Activated T-cell treated with anti-CD3 and anti-CD28 coated beads, Interleukin-2, amount 50 U/mL, for 24 hours (primary cell): ENCODE measurements around the gene PPP3CA.

Experiments
- DNase-seq: peaks from one replicate; pipeline ENCODE4 v3.0.0-alpha.2; 2020
- H3K27ac Mint-ChIP-seq: 2 replicates; pipeline ENCODE4 v1.8.0; 2020; ENCODE audit warnings: mild to moderate bottlenecking, mixed read lengths
- H3K27me3 Mint-ChIP-seq: 2 replicates; pipeline ENCODE4 v1.8.0; 2020; ENCODE audit warnings: mixed read lengths
- H3K36me3 Mint-ChIP-seq: 2 replicates; pipeline ENCODE4 v1.8.0; 2020; ENCODE audit warnings: low read depth, mixed read lengths
- H3K4me1 Mint-ChIP-seq: 2 replicates; pipeline ENCODE4 v1.8.0; 2020; ENCODE audit warnings: low read depth, mixed read lengths
- H3K4me3 Mint-ChIP-seq: 2 replicates; pipeline ENCODE4 v1.8.0; 2020; ENCODE audit warnings: mild to moderate bottlenecking, moderate library complexity, mixed read lengths
- H3K9me3 Mint-ChIP-seq: 2 replicates; pipeline ENCODE4 v1.8.0; 2020; ENCODE audit warnings: mixed read lengths

Gene PPP3CA

DNA sequence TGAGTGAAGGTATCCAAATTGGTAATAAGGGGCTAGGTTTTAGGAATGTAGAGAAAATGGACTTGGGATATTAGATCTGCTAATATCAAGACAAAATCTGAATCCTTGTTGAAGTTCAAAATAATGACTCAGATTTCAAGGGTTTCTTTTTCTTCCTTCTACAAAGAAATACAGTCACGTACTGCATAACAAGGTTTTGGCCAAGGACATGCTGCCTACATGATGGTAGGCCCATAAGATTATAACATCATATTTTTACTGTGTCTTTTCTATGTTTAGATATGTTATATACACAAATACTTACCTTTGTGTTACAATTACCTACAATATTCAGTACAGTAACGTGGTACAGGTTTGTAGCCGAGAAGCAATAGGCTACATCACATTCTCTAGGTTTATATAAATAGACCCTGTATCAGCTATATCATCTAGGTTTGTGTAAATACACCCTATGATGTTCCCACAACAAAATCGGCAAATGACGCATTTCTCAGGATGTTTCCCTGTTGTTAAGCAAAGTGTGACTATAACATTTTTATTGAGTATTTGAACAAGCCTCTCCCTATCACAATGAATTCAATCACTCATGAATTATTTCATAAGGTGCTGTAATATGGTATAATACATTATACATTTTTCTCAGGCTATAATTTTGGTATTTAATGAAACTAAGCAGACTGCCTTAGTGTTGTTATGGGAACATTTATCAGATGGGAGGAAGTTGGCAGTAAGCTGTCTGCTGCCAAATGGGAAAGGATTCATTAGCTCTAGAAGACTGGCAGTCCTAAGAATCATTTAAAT lies 186.3 kb downstream of the PPP3CA start:
- Mint-ChIP-seq H3K4me3 (no peak overlapping the region), H3K9me3 (no peaks in the 10 kb centered on the region), H3K27me3 (no peaks in the 10 kb centered on the region), H3K27ac (no peak overlapping the region), H3K36me3 (peaks cover 6% of the 10 kb centered on the region), H3K4me1 (peaks cover 36% of the 10 kb centered on the region)
- DNase-seq: no peak

DNA sequence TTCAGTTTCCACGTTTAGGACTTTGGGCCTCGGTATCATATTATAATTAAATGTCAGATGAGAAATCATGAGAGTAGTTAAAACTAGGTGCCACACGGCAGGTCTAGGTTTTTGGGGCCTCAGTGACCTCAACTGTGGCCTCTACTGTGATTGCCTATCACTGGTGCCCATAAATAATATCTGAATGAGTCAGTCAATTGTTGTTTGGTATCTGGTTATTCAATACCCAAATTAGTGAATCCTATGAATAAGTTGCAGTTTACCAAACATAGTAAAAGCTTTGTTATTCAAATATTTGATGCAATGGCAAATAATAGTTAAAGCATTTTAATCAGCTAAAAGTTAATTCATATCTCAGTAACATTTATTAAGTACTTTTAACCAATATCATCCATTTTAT lies 188.8 kb downstream of the PPP3CA start:
- H3K9me3 Mint-ChIP-seq: no peaks in the 10 kb centered on the region
- H3K4me3 Mint-ChIP-seq: no peak overlapping the region
- peaks cover 6% of the 10 kb centered on the region for H3K36me3 Mint-ChIP-seq
- H3K27me3 Mint-ChIP-seq: no peaks in the 10 kb centered on the region
- H3K27ac Mint-ChIP-seq: no peak overlapping the region
- DNase-seq: no peak
- H3K4me1 Mint-ChIP-seq: peaks cover 48% of the 10 kb centered on the region

DNA sequence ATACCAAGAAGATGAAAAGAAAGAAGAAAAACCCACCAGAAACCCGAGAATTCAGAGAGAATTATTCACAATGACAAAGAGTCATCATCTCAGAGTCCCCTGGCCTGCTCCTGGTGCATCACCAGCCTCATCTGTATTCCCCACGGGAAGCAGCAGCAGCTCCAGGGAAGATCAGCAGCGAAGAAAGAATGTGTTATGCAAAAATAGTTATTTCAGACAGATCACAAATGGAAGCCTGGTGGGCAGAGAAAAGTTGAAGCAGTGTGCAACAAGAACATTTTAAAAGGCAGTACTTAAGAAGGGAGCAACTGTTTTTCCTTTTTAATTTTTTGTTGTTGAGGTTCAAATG lies 189.2 kb downstream of the PPP3CA start:
- H3K27ac Mint-ChIP-seq: no peak overlapping the region
- peaks cover 49% of the 10 kb centered on the region for H3K4me1 Mint-ChIP-seq
- peaks cover 6% of the 10 kb centered on the region for H3K36me3 Mint-ChIP-seq
- no peak for DNase-seq
- H3K4me3 Mint-ChIP-seq: no peak overlapping the region
- no peaks in the 10 kb centered on the region for H3K27me3 Mint-ChIP-seq
- no peaks in the 10 kb centered on the region for H3K9me3 Mint-ChIP-seq

DNA sequence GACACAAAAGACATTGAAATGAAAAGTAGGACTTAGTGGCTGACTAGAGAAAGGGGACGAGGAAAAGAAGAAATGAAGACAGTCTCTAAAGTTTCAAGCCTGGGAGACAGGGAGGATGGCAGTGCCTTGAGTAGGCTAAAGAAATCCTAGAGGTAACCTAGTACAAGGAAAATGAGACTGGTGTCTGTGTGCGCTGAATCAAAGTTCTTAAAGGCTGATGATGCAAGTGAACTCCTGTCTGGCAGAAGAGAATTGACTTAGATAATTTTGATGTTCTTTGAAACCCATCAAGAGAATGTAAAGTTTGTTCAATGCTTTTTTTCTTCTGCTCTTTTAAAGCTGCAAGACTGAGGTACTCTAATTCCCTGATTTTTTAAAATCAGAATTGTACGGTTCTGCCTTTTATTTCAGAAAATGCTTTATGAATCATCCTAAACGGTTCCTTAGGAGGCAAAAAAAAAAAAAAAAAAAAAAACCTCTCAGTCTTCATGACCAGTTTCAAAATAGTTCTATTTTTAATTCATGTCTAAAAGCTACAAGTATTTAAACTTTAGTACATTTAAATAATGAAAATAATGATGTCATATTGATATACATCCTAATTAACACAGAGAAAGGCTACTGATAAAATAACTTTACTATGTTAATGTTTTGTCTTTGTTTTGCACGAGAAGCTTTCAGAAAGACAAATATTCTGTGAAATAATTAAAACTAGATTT lies 189.8 kb downstream of the PPP3CA start:
- Mint-ChIP-seq H3K4me1 (peaks cover 50% of the 10 kb centered on the region), H3K27me3 (no peaks in the 10 kb centered on the region), H3K9me3 (no peaks in the 10 kb centered on the region), H3K4me3 (no peak overlapping the region), H3K27ac (peak overlapping the region; percentile 15), H3K36me3 (peaks cover 6% of the 10 kb centered on the region)
- no peak for DNase-seq

DNA sequence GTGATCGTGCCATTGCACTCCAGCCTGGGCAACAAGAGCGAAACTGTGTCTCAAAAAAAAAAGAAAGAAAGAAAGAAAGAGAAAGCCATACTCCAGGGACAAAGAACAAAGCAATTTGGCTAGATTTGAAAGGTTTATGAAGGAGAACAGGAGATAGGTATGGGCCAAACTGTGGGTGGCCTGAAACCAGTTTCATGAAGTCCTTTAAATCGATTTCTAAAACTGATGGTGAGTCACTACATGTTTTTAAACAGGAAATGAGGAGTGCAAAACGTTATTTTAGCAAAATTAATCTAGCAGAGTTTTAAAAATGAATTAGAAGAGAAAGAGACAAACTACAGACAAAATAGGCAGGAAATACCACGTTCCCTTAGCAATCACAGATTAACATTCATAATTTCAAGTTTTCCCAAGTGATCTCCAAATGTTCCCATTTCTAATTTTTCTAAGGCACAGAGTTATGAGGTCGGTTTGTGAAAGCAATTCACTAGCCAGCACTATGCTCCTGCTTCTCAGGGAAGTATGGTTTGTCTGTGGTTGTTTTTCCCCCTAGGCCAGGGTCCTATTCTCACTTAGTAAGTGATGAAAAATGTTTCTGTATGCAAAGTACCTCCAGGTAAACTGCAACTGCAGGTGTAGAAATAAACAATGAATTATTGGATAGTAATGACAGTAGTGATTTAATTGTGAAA lies 190.6 kb downstream of the PPP3CA start:
- no peaks in the 10 kb centered on the region for H3K27me3 Mint-ChIP-seq
- peaks cover 50% of the 10 kb centered on the region for H3K4me1 Mint-ChIP-seq
- H3K36me3 Mint-ChIP-seq: peaks cover 6% of the 10 kb centered on the region
- peak overlapping the region; percentile 45 for H3K4me3 Mint-ChIP-seq
- no peak for DNase-seq
- H3K27ac Mint-ChIP-seq: peak overlapping the region; percentile 92
- no peaks in the 10 kb centered on the region for H3K9me3 Mint-ChIP-seq

GRCh38 chr4:101155945-101156344 lies 191.4 kb downstream of the PPP3CA start:
- H3K36me3 Mint-ChIP-seq: peaks cover 6% of the 10 kb centered on the region
- no peaks in the 10 kb centered on the region for H3K9me3 Mint-ChIP-seq
- H3K4me3 Mint-ChIP-seq: peak overlapping the region; percentile 45
- DNase-seq: no peak
- peaks cover 50% of the 10 kb centered on the region for H3K4me1 Mint-ChIP-seq
- H3K27ac Mint-ChIP-seq: peak overlapping the region; percentile 92
- H3K27me3 Mint-ChIP-seq: no peaks in the 10 kb centered on the region

- Mint-ChIP-seq H3K9me3 (no peaks in the 10 kb centered on the region), H3K27ac (no peak overlapping the region), H3K27me3 (no peaks in the 10 kb centered on the region), H3K36me3 (peaks cover 6% of the 10 kb centered on the region), H3K4me1 (peaks cover 50% of the 10 kb centered on the region), H3K4me3 (no peak overlapping the region)
- no peak for DNase-seq
Observed at GRCh38 chr4:101155368-101155767, 192.0 kb downstream of the PPP3CA start.

GRCh38 chr4:101153653-101154052 lies 193.7 kb downstream of the PPP3CA start:
- Mint-ChIP-seq H3K27ac (no peak overlapping the region), H3K36me3 (peaks cover 6% of the 10 kb centered on the region), H3K27me3 (no peaks in the 10 kb centered on the region), H3K4me1 (peaks cover 50% of the 10 kb centered on the region), H3K9me3 (no peaks in the 10 kb centered on the region), H3K4me3 (no peak overlapping the region)
- DNase-seq: no peak

DNA sequence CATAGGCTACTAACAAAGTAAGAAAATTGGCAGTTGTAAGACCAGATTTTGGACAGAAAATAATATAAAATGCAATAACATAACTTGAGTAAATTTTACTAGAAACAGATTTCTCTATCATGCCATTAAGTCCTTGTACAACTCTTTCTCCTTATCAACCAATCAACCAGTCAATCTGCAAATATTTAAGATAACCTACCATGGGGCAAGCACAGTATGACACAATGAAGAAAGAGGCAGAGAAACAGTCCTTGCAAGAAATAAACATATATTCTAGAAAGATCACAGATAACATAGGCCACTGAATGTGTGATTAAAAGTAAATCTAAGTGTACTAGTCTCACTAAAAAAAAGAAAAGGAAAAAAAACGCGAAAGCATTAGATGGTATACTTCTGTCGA lies 194.8 kb downstream of the PPP3CA start:
- H3K36me3 Mint-ChIP-seq: peaks cover 6% of the 10 kb centered on the region

DNA sequence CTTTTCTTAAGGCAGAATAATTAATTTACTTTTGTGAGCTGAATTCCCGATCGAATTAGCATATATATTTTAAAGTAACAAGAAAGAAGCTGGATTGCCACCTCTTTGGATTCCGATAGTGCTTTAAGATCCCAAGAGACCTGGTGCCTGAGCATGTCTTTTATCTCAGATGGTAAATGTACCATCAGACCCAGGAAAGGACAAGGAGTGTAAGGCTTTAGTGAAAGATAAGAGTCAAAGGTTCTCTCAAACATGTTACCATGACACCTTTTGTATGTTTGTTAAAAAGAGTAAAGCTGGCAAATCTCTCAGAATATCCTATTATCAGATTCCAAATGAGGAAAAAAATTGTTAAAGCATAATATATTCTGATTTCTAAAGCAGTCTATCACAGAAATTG lies 198.8 kb downstream of the PPP3CA start:
- H3K4me1 Mint-ChIP-seq: peaks cover 27% of the 10 kb centered on the region
- no peaks in the 10 kb centered on the region for H3K9me3 Mint-ChIP-seq
- H3K36me3 Mint-ChIP-seq: no peaks in the 10 kb centered on the region
- no peak for DNase-seq
- H3K4me3 Mint-ChIP-seq: no peak overlapping the region
- H3K27ac Mint-ChIP-seq: no peak overlapping the region
- H3K27me3 Mint-ChIP-seq: no peaks in the 10 kb centered on the region

More for the DNA sequence above, 194.8 kb downstream of the PPP3CA start:
- no peak overlapping the region for H3K4me3 Mint-ChIP-seq
- H3K27me3 Mint-ChIP-seq: no peaks in the 10 kb centered on the region
- H3K9me3 Mint-ChIP-seq: no peaks in the 10 kb centered on the region
- DNase-seq: no peak
- H3K4me1 Mint-ChIP-seq: peaks cover 45% of the 10 kb centered on the region
- H3K27ac Mint-ChIP-seq: no peak overlapping the region

DNA sequence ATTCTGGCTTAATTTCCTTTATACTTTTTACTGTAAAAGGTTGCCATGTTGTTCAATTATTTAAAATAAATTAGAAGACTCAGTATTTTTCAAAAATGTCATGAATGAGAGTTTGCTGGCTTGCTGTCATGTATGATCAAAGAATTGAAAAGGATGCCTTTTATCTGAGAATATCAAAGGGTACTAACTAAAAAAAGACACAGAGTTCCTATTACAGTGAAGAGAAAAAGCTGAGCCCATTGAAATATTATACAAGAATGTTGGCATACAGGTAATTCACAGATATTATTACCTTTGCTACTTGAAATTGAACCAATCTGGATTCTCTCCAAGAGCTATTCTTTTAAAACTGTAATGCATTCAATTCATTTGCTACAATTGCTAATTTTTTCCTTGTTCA lies 200.0 kb downstream of the PPP3CA start:
- no peaks in the 10 kb centered on the region for H3K36me3 Mint-ChIP-seq
- H3K27me3 Mint-ChIP-seq: no peaks in the 10 kb centered on the region
- no peak overlapping the region for H3K27ac Mint-ChIP-seq
- peaks cover 30% of the 10 kb centered on the region for H3K4me1 Mint-ChIP-seq
- H3K9me3 Mint-ChIP-seq: no peaks in the 10 kb centered on the region
- H3K4me3 Mint-ChIP-seq: no peak overlapping the region
- DNase-seq: no peak

DNA sequence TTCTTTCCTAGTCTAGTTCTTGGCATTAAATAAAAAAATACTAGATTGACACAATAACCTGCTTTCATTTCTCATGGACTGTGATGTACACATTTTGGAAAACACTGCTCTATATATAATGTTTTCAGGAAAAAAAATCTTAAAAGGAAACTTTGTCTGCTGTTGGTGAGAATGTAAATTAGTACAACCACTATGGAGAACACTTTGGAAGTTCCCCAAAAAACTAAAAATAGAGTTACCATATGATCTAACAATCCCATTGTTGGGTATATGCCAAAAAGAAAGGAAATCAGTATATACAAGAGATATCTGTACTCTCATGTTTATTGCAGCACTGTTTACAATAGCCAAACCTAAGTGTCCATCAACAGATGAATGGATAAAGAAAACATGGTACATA lies 202.3 kb downstream of the PPP3CA start:
- no peak for DNase-seq
- H3K27ac Mint-ChIP-seq: no peak overlapping the region
- no peaks in the 10 kb centered on the region for H3K27me3 Mint-ChIP-seq
- H3K4me3 Mint-ChIP-seq: no peak overlapping the region
- no peaks in the 10 kb centered on the region for H3K36me3 Mint-ChIP-seq
- H3K4me1 Mint-ChIP-seq: peaks cover 43% of the 10 kb centered on the region
- no peaks in the 10 kb centered on the region for H3K9me3 Mint-ChIP-seq

GRCh38 chr4:101142259-101142658 lies 205.1 kb downstream of the PPP3CA start:
- H3K4me3 Mint-ChIP-seq: no peak overlapping the region
- H3K36me3 Mint-ChIP-seq: no peaks in the 10 kb centered on the region
- H3K4me1 Mint-ChIP-seq: peaks cover 37% of the 10 kb centered on the region
- H3K27me3 Mint-ChIP-seq: no peaks in the 10 kb centered on the region
- H3K27ac Mint-ChIP-seq: no peak overlapping the region
- H3K9me3 Mint-ChIP-seq: no peaks in the 10 kb centered on the region
- DNase-seq: no peak

- Mint-ChIP-seq H3K4me1 (peaks cover 38% of the 10 kb centered on the region), H3K27me3 (no peaks in the 10 kb centered on the region), H3K27ac (no peak overlapping the region), H3K4me3 (no peak overlapping the region), H3K36me3 (no peaks in the 10 kb centered on the region), H3K9me3 (no peaks in the 10 kb centered on the region)
- no peak for DNase-seq
Observed at GRCh38 chr4:101141855-101142254, 205.5 kb downstream of the PPP3CA start.

DNA sequence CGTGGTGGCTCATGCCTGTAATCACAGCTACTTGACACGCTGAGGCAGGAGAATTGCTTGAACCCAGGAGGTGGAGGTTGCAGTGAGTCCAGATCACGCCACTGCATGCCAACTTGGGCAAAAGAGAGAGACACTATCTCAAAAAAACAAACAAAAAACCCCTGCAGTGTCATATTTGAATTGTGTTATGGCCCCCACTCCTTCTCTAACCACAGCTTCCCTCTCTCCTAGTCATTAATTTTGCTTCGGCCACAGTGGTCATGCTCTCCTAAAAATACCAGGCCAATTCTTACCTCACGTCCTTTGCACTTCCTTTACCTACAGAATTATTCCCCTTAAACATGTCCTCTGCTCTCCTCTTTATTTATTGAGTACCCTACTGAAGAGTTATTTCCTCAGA lies 206.1 kb downstream of the PPP3CA start:
- H3K27me3 Mint-ChIP-seq: no peaks in the 10 kb centered on the region
- H3K4me3 Mint-ChIP-seq: no peak overlapping the region
- H3K9me3 Mint-ChIP-seq: no peaks in the 10 kb centered on the region
- H3K4me1 Mint-ChIP-seq: peaks cover 43% of the 10 kb centered on the region
- no peak overlapping the region for H3K27ac Mint-ChIP-seq
- DNase-seq: no peak
- H3K36me3 Mint-ChIP-seq: no peaks in the 10 kb centered on the region
